DMS53 (cell line): ENCODE results near the gene MAGEA12.
"Not testable (repeated sequence)": the region's sequence is repeated elsewhere in the genome, so short reads cannot be mapped to it uniquely, and the experiment has no call there.

Experiments
- DNase-seq: peaks from one replicate; lab custom pipeline; 2025; lab: John Stamatoyannopoulos, UW

MAGEA12 gene, protein sequence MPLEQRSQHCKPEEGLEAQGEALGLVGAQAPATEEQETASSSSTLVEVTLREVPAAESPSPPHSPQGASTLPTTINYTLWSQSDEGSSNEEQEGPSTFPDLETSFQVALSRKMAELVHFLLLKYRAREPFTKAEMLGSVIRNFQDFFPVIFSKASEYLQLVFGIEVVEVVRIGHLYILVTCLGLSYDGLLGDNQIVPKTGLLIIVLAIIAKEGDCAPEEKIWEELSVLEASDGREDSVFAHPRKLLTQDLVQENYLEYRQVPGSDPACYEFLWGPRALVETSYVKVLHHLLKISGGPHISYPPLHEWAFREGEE

DNA sequence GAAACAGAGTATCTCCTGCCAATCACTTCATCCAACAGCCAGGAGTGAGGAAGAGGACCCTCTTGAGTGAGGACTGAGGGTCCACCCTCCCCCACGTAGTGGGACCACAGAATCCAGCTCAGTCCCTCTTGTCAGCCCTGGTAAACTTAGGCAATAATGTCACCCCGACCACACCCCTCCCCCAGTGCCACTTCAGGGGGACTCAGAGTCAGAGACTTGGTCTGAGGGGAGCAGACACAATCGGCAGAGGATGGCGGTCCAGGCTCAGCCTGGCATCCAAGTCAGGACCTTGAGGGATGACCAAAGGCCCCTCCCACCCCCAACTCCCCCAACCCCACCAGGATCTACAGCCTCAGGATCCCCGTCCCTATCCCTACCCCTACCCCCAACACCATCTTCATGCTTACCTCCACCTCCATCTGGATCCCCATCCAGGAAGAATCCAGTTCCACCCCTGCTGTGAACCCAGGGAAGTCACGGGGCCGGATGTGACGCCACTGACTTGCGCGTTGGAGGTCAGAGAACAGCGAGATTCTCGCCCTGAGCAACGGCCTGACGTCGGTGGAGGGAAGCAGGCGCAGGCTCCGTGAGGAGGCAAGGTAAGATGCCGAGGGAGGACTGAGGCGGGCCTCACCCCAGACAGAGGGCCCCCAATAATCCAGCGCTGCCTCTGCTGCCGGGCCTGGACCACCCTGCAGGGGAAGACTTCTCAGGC, at the start of gene MAGEA12, which contains the start of gene CSAG1:
MAGEA12 (plus strand) TSS at position 497 of the 715 bp plus-strand sequence. CDS start 2,405 bp downstream, outside the sequence.
CSAG1 (minus strand) TSS at position 461 of the 715 bp plus-strand sequence. CDS start 1,261 bp downstream, outside the sequence.
- peak; percentile 4 for DNase-seq

DNA sequence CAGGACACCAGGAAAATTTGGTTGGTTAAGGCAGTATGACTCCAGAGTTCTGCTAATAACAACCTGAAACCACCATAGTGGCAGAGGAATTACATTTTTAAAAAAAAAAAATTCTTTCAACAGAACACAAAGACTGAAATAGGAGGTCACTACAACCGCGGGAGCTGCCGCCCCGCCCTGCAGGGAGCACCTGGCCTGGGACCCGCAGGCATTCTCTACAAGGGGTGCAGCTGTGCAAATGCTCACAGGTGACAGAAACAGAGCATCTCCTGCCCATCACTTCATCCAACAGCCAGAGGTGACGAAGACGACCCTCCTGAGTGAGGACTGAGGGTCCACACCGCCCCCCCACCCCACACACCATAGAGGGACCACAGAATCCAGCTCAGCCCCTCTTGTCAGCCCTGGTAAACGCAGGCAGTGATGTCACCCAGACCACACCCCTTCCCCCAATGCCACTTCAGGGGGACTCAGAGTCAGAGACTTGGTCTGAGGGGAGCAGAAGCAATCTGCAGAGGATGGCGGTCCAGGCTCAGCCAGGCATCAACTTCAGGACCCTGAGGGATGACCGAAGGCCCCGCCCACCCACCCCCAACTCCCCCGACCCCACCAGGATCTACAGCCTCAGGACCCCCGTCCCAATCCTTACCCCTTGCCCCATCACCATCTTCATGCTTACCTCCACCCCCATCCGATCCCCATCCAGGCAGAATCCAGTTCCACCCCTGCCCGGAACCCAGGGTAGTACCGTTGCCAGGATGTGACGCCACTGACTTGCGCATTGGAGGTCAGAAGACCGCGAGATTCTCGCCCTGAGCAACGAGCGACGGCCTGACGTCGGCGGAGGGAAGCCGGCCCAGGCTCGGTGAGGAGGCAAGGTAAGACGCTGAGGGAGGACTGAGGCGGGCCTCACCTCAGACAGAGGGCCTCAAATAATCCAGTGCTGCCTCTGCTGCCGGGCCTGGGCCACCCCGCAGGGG, 35.3 kb upstream of the MAGEA12 start, which contains the start of gene MAGEA3:
MAGEA3 (plus strand) TSS at position 843 of the 980 bp plus-strand sequence. CDS start 2,039 bp downstream, outside the sequence.
- DNase-seq = not testable (repeated sequence)

DNA sequence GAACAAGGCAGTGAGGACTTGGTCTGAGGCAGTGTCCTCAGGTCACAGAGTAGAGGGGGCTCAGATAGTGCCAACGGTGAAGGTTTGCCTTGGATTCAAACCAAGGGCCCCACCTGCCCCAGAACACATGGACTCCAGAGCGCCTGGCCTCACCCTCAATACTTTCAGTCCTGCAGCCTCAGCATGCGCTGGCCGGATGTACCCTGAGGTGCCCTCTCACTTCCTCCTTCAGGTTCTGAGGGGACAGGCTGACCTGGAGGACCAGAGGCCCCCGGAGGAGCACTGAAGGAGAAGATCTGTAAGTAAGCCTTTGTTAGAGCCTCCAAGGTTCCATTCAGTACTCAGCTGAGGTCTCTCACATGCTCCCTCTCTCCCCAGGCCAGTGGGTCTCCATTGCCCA, 33.2 kb upstream of the MAGEA12 start:
- not testable (repeated sequence) for DNase-seq

DNA sequence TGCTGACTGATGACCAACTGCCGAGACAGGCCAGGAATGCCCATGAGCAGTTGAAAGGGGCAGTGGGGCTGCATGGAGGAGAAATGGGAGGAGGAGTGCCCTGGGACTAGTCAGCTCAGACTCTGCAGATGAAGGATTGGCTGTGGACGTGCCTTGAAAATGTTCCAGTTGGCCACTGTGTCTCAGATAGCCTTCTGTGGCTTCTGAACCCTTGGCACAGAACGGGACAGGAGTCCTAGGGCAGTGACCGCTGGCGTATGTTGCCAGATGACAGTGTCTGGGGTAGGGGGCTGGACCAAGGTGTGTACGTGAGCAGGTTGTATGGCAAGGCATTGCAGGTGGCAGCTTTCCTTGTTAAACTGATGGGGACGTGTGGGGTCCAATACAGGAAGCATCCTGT, 27.1 kb upstream of the MAGEA12 start:
- not testable (repeated sequence) for DNase-seq

DNA sequence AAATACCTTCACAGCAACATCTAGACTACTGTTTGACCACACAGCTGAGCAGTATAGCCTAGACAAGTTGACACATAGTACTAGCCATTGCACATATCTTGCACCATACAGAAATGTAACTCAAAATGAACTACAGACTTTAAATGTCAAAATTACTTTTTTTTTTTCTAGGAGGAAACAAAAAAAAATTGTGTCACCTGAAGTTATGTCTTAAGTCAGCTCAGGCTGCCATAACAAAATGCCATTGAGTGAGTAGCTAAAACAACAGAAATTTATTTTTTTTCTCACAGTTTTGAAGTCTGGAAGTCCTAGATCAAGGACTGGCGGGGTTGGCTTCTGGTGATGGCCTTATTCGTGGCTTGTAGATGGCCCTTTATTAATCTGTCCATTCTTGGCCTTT, 24.4 kb upstream of the MAGEA12 start, which contains the start of gene CSAG2:
CSAG2 (minus strand) TSS at position 101 of the 400 bp plus-strand sequence. CDS start 161 bp downstream, outside the sequence.
- DNase-seq = not testable (repeated sequence)

DNA sequence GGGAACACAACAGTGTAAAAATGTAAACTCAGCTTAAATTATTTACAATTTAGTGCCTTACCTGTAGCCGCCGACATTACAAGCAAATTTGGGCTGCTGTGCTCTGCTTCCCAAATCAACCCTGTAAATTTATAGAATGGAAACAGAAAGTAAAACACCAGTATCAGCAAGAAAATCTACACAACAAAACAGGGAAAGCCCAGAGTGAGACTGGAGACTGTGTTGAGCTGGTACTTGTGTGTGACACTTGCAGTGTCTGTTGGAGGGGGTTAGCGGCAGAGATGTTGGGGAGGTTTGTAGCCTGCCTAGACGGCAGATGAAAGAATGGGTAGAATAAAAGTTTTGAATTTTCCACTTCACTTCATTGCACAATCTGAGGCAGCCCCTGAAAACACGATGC, 20.4 kb upstream of the MAGEA12 start:
- DNase-seq = not testable (repeated sequence)

DNA sequence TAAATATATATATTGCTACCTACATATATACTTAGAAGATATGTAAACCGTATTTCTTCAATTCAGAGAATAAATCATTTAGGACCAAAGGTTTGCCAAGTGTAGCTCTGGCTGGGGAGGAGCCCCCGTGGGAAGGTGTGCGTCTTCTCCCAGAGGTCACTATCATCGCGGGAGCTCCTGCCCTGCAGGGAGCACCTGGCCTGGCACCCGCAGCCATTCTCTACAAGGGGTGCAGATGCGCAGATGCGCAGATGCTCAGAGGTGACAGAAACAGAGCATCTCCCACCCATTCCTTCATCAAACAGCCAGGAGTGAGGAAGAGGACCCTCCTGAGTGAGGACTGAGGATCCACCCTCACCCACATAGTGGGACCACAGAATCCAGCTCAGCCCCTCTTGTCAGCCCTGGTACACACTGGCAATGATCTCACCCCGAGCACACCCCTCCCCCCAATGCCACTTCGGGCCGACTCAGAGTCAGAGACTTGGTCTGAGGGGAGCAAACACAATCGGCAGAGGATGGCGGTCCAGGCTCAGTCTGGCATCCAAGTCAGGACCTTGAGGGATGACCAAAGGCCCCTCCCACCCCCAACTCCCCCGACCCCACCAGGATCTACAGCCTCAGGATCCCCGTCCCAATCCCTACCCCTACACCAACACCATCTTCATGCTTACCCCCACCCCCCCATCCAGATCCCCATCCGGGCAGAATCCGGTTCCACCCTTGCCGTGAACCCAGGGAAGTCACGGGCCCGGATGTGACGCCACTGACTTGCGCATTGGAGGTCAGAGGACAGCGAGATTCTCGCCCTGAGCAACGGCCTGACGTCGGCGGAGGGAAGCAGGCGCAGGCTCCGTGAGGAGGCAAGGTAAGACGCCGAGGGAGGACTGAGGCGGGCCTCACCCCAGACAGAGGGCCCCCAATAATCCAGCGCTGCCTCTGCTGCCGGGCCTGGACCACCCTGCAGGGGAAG, 19.5 kb upstream of the MAGEA12 start, which contains the start of gene MAGEA2B:
MAGEA2B (plus strand) TSS at position 814 of the 973 bp plus-strand sequence. CDS start 2,479 bp downstream, outside the sequence.
- DNase-seq = not testable (repeated sequence)

DNA sequence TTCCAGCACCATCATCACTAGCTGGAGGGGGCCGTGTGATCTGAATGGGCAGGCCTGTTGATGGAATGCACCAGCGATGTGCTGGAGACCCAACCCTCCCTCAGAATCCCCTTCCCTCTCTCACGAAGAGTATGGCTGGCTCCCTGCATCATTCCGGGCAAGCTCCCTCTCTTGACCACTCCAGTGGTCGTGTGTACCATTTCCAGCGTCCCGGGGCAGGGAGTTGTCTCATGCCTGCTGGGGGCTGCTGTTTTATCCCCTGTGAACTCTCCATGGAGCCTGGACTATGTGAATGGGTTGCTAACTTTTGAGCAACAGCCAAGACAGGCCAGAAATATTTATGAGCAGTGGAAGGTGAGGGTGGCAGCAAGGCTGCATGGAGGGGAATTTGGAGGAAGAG, 8.1 kb upstream of the MAGEA12 start:
- DNase-seq = no peak

DNA sequence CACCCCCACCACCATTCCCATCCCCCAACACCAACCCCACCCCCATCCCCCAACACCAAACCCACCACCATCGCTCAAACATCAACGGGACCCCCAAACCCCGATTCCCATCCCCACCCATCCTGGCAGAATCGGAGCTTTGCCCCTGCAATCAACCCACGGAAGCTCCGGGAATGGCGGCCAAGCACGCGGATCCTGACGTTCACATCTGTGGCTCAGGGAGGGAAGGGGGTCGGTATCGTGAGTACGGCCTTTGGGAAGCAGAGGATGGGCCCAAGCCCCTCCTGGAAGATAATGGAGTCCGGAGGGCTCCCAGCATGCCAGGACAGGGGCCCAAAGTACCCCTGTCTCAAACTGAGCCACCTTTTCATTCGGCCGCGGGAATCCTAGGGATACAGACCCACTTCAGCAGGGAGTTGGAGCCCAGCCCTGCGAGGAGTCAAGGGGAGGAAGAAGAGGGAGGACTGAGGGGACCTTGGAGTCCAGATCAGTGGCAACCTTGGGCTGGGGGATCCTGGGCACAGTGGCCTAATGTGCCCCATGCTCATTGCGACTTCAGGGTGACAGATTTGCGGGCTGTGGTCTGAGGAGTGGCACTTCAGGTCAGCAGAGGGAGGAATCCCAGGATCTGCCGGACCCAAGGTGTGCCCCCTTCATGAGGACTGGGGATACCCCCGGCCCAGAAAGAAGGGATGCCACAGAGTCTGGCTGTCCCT, 744 bp downstream of the MAGEA12 start:
- DNase-seq = not testable (repeated sequence)

DNA sequence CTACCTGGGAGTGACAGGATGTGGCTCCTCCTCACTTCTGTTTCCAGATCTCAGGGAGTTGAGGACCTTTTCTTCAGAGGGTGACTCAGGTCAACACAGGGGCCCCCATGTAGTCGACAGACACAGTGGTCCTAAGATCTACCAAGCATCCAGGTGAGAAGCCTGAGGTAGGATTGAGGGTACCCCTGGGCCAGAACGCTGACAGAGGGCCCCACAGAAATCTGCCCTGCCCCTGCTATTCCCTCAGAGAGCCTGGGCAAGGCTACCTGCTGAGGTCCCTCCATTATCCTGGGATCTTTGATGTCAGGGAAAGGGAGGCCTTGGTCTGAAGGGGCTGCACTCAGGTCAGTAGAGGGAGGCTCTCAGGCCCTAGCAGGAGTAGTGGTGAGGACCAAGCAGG, 1.5 kb downstream of the MAGEA12 start:
- DNase-seq = no peak

DNA sequence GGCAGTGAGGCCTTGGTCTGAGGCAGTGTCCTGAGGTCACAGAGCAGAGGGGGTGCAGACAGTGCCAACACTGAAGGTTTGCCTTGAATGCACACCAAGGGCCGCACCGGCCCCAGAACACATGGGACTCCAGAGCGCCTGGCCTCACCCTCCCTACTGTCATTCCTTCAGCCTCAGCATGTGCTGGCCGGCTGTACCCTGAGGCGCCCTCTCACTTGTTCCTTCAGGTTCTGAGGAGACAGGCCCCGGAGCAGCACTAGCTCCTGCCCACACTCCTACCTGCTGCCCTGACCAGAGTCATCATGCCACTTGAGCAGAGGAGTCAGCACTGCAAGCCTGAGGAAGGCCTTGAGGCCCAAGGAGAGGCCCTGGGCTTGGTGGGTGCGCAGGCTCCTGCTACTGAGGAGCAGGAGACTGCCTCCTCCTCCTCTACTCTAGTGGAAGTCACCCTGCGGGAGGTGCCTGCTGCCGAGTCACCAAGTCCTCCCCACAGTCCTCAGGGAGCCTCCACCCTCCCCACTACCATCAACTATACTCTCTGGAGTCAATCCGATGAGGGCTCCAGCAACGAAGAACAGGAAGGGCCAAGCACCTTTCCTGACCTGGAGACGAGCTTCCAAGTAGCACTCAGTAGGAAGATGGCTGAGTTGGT, 2.4 kb downstream of the MAGEA12 start:
- no peak for DNase-seq

DNA sequence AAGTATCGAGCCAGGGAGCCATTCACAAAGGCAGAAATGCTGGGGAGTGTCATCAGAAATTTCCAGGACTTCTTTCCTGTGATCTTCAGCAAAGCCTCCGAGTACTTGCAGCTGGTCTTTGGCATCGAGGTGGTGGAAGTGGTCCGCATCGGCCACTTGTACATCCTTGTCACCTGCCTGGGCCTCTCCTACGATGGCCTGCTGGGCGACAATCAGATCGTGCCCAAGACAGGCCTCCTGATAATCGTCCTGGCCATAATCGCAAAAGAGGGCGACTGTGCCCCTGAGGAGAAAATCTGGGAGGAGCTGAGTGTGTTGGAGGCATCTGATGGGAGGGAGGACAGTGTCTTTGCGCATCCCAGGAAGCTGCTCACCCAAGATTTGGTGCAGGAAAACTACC, 3.0 kb downstream of the MAGEA12 start:
- not testable (repeated sequence) for DNase-seq

DNA sequence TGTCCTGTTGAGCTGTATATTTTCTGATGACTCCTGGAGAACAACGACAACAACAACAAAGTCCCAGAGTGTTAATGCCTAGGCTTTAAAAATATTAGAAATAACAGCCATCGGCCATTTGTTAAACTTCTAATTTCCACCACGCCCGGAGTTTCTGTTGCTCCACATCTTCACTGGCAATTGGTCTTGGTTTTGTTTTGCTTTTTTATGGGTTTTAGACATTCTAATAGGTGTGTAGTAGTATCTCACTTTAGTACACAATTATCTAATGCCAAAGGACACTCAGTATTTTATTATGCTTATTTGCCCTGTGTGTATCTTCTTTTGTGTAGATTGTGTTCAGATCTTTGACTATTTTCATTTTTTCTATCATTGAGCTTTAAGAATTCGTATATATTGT, 5.0 kb downstream of the MAGEA12 start:
- DNase-seq = no peak

DNA sequence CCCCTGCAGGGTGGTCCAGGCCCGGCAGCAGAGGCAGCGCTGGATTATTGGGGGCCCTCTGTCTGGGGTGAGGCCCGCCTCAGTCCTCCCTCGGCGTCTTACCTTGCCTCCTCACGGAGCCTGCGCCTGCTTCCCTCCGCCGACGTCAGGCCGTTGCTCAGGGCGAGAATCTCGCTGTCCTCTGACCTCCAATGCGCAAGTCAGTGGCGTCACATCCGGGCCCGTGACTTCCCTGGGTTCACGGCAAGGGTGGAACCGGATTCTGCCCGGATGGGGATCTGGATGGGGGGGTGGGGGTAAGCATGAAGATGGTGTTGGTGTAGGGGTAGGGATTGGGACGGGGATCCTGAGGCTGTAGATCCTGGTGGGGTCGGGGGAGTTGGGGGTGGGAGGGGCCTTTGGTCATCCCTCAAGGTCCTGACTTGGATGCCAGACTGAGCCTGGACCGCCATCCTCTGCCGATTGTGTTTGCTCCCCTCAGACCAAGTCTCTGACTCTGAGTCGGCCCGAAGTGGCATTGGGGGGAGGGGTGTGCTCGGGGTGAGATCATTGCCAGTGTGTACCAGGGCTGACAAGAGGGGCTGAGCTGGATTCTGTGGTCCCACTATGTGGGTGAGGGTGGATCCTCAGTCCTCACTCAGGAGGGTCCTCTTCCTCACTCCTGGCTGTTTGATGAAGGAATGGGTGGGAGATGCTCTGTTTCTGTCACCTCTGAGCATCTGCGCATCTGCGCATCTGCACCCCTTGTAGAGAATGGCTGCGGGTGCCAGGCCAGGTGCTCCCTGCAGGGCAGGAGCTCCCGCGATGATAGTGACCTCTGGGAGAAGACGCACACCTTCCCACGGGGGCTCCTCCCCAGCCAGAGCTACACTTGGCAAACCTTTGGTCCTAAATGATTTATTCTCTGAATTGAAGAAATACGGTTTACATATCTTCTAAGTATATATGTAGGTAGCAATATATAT, 20.4 kb downstream of the MAGEA12 start, which contains the start of gene MAGEA2:
MAGEA2 (minus strand) TSS at position 157 of the 965 bp plus-strand sequence. CDS start 2,479 bp downstream, outside the sequence.
- DNase-seq = not testable (repeated sequence)

DNA sequence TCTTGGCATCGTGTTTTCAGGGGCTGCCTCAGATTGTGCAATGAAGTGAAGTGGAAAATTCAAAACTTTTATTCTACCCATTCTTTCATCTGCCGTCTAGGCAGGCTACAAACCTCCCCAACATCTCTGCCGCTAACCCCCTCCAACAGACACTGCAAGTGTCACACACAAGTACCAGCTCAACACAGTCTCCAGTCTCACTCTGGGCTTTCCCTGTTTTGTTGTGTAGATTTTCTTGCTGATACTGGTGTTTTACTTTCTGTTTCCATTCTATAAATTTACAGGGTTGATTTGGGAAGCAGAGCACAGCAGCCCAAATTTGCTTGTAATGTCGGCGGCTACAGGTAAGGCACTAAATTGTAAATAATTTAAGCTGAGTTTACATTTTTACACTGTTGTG, 21.3 kb downstream of the MAGEA12 start:
- not testable (repeated sequence) for DNase-seq

DNA sequence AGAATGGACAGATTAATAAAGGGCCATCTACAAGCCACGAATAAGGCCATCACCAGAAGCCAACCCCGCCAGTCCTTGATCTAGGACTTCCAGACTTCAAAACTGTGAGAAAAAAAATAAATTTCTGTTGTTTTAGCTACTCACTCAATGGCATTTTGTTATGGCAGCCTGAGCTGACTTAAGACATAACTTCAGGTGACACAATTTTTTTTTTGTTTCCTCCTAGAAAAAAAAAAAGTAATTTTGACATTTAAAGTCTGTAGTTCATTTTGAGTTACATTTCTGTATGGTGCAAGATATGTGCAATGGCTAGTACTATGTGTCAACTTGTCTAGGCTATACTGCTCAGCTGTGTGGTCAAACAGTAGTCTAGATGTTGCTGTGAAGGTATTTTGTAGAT, 25.4 kb downstream of the MAGEA12 start, which contains the start of gene CSAG3:
CSAG3 (plus strand) TSS at position 301 of the 400 bp plus-strand sequence.
- DNase-seq = not testable (repeated sequence)

DNA sequence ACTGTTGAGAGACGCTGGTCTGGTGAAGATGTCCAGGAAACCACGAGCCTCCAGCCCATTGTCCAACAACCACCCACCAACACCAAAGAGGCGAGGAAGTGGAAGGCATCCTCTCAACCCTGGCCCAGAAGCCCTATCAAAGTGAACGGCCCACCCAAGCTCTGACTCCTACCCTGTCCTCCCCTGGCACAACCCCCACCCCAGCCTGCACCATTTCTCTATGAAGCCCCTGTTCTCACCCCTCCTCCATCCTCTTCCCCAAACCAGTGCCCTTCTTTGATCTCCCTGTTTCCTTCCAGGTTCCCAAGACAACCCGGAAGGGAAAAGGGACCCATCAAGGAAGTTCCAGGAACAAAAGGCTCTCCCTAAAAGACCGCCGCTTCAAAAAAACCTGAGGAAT, 26.0 kb downstream of the MAGEA12 start:
- DNase-seq = not testable (repeated sequence)
